HG02852 (cell line): ENCODE results near the gene IDE.
"Not testable (repeated sequence)": the region's sequence is repeated elsewhere in the genome, so short reads cannot be mapped to it uniquely, and the experiment has no call there.

ENCODE experiments used
- ATAC-seq: cut with Tn5 transposase; IDR thresholded peaks from one replicate; pipeline ENCODE4 v1.9.1; 2021; ENCODE audit warnings: mild to moderate bottlenecking, moderate library complexity; ENCODE audit not compliant: unreplicated experiment

IDE gene

DNA sequence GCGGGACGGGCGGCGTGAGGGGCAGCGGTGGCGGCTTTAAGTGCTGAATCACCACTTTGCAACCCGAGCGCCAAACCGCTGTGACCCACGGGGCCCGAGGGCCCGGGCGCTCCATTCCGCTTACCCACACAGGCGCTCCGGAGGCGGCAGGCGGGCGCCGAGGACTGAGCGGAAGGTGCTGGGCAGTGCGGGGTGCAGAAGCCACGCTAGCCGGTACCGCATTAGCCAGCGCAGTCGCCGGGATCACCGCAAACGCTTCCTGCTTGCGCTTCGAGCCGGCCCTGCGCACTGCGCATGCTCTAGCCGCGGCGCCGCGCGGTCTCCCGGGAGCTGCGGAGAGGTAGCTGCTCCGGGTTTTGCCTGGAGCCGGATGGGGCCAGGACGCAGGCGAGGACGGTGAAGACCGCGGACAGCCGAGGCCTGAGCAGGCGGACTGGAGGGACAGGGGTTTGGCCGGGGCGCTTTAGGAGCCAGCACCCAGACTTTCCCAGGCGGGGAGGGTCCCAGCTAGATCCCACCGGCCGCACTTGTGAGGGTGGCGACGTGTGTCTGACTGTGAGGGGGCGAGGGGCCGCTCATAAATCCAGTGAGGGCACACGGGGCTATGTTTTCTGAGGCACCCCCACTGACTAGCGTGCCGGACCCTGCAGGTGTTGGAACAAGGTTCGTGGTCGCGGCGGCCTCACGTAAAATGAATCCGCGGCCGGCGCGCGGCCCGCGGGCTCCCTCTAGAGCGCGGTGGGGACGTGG, at the start of gene IDE:
Gene IDE (minus strand): TSS at position 296 of the 750 bp plus-strand sequence. CDS start 74 bp downstream, at position 222.
- ATAC-seq: peak; percentile 67

DNA sequence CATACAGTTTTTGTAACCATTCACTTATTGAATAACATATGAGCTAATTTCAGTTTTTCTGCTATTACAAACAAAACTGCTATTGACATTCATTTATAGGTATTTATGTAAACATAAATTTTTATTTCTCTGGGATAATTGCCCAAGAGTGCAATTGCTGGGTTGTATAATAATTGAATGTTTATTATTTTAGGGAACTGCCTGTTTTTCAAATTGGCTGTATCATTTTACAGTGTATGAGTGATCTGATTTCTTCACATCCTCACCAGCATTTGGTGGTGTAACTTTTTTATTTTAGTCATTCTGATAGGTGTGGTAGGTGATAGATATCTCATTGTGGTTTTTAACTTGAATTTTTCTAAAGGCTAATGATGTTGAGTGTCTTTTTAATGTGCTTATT, 45.5 kb upstream of the IDE start:
- no peak for ATAC-seq

DNA sequence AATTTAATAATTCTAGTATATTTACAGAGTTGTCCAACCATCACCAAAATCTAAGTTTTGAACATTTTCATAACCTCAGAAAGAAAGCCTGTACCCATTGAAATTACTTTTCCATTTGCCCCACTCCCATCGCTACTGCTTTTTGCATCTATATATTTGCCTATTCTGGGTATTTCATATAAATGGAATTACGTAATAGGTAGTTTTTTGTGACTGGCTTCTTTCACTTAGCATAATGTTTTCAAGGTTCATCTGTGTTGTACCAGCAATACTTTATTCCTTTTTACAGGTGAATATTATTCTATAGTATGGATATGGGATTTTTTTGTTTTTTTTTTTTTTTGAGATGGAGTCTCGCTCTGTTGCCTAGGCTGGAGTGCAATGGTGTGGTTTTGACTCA, 41.6 kb upstream of the IDE start:
- no peak for ATAC-seq

DNA sequence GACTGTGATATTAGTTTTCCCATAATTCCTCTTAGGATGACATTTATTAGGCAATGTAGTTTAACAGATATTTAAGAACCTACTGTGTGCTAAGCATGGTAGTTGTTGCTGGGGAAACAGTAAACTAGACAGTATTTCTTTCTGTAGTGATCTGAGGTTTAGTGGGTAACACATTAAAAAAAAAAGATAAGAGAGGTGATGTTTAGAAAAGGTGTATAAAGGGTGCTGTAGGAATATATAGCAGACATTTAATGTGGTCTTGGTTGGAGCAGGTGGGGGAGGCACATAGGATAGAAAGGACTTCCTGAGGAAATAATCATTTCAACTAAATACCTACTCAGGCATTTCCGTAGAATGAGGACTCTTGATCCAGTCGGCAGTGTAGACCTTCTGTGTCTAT, 30.9 kb upstream of the IDE start:
- ATAC-seq: no peak

DNA sequence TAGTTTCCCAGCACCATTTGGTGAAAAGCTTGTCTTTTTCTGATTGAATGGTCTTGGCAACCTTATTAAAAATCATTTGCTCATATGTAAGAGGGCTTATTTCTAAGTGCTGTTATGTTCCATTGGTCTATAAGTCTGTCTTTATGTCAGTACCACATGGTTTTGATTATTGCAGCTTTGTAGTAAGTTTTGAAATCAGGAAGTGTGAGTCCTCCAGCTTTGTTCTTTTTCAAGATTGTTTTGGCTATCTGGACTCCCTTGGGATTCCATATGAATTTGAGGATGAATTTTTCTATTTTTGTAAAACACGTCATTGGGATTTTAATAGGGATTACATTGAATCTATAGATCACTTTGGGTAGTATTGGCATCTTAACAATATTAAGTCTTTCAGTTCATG, 24.4 kb upstream of the IDE start:
- no peak for ATAC-seq

DNA sequence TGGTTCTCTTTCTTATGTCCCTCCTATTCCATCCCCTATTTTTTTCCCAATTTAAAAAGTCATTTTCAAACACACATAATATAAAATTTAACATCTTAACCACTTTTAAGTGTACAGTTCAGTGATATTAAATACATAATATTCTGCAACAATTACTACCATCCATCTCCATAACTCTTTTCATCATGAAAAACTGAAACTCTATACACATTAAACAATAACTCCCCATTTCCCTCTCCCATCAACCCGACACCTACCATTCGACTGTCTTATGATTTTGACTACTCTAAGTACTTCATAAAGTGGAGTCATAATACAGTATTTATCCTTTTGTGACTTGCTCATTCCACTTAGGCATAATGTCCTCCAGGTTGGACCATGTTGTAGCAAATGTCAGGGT, 21.6 kb upstream of the IDE start:
- no peak for ATAC-seq

DNA sequence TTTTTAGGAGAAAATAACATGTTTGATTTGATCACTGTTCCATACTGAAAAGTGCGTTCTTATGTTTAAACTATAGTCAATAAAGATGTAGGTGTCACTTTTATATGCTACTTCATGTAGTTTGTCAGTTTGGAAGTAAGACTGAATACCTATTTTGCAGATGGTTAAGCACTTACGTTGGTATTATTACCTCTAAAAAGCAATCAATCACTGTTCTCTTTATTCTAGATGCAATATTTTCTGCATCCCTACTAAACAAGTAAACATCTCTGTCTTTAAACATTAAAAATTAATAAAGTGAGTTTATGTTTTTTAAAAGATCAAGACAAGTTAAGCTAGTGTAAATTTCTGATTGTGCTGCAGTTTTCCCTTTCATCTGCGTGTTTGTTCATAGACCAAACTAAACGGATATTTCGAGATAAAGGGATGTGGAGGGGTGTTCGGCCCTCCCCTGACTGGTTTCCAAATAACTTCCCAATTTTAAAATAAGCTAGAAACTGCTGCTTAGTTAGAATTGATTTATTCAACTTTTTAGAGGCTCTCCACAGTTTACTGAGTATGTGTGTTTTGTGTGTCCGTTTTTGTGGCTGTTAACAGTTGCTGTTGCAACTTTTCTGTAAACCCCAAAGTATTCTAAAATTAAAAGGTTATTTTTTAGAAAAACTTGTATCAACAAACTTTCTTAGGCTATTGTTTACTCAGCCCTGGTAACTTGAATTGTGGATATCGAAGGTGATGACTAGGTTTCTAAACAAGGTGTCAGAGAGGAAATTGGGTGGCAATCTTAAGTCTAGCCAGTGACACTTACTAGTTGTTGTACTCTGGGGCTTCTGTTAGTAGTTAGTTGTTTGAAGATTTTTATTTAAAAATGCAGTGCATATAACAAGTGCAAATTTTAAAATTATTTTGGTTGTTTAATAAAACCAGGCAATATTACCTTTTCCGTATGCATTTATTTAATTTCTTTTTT, 20.0 kb upstream of the IDE start:
- ATAC-seq: no peak

DNA sequence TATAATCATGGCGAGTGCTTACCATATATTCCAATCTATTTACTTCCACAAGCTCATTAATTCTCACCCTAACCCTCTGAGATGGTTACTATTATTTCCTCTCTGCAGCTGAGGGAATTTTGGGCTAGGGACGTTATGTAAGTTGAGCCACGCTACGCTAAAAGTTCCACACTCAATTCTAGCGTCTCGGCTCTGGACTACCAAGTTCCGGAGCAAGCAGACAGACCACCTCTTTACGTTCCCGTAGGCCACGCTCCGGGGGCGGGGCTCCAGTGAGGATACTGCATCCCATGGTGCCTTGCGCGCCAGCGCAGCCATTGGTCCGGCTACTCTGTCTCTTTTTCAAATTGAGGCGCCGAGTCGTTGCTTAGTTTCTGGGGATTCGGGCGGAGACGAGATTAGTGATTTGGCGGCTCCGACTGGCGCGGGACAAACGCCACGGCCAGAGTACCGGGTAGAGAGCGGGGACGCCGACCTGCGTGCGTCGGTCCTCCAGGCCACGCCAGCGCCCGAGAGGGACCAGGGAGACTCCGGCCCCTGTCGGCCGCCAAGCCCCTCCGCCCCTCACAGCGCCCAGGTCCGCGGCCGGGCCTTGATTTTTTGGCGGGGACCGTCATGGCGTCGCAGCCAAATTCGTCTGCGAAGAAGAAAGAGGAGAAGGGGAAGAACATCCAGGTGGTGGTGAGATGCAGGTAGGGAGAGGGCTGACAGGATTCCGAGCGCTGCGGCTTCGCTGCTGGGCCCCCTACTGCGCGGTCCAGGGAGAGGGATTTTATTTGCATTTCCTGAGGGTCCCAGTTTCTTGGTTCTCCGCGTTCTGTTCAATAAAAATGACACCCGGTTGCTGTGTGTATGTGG, 19.1 kb upstream of the IDE start, which contains the start of gene KIF11:
Gene KIF11 (plus strand): TSS at position 370 of the 858 bp plus-strand sequence. CDS start 246 bp downstream, at position 616.
- ATAC-seq: peak; percentile 64

DNA sequence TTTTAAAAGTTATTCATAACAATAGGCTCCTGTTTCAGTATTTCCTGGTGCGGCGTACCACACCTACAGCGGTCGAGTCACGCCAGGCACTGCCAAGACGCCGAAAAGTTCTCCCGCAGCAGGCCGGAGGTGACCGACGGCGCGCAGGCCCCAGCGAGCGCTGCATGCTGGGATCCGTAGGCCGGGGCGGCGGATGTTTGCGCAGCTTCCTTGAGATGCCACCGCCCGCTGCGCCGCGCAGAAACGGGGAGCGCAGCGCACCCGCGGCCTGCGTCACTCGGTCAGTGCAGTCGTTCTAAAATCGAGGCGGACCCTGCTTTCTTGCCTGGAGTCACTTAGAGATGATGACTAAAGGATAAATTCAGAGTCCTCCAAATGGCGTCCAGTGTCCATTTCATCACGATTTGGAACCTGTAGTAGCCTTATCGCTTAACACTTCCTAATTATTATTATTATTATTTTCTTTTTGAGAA, 17.7 kb upstream of the IDE start:
- peak; percentile 75 for ATAC-seq

DNA sequence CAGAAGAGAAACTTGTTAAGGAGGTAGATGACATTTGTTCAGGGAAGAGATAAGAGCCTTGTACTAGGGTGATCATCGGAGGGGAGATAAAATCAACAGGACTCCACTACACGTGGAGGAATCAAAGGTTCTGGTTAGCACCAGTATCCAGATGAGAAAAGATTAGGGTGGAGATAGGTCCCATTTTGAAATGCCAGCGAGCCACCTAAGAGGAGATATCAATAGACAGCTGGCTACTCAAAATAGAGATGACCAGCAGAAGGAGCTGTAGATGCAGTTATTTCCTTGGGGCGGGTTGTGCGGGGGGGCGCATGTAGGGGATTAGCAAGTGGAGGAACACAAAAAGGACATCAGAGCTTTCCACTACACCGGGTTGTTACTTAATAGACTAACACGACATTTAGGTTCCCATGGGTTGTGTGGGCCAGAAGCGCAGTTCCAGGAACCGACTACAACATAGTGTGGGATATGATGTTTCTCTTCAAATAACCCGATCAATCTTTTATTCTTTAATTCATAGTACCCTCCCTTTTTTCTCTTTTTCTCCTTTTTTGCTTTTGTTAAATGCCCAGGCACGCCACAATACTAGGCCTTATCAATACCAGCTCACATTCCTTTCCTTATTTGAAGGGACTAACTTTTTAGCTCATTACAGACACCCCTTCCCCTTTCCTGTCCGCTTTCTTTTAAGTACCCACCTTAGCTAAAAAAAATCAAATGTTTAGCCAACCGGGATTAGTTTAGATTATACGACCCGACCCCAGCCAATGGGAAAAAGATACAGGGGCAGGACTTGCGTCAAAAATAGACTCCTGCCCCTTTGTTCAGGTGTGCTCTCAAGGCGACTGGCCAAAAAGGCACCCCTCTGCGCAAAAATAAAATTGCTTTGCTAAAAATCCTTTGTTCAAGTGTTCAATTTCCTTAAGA, 17.0 kb upstream of the IDE start:
- ATAC-seq: peak; percentile 10

DNA sequence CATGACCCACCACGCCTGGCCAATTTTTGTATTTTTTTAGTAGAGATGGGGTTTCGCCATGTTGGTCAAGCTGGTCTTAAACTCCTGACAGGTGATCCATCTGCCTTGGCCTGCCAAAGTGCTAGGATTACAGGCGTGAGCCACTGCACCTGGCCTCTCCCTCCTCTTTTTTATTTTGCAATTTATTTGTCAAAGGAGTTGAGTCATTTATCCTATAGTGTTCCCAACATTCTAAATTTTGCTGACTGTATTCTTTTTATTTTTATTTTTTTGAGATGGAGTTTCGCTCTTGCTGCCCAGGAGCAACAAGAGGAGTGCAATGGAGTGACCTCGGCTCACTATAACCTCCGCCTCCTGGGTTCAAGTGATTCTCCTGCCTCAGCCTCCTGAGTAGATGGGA, 8.5 kb upstream of the IDE start:
- ATAC-seq: not testable (repeated sequence)

DNA sequence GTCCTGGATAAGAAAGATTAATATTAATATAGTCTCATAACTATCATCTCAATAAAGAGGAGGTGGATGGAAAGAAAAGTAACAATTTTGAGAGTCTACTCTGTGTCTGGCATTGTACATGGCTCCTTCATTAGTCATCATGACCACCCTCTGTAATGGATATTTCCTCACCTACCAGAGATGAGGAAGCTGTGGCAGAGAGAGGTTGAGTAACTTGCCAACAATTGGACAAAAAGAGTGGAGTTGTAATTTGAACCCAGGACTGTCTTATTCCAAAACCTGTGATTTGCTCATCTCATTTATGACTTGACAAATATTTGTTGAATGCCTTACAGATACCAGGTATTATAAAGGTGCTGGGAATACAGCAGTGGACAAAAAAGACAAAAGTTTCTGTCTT, 2.1 kb upstream of the IDE start:
- no peak for ATAC-seq

DNA sequence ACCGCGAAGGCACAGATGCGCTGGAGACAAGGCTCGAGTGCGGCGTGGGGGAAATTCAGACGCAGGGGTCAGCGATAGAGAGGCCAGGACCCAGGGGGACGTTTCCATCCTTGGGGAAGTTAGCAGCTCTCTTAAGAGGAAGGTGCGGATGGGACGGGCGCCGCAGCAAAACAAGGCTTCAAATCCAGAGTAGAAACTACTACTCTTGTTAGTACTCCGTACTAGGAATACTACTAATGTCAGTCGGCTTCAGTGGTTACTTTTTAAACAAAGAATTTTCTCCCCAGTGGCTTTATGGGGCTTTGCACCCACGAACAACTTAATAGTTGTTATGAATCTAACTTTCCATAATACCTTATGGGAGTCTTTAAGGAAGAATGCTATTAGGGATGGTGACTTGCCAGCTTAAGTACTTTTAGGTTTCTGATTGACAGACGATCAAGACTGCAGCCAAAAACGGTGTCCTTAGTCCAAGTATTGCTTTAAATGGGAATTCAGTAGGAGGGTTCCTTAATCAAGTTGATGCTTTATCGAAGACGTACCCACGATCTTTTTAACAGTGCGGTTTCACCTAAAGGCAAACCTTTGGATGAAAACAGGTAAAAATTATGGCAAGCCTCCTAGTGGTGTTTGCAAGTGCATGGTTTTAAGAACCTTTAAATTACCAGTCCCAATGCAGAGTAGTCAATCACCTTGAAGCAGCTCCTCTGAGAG, 812 bp upstream of the IDE start:
- ATAC-seq: peak; percentile 23

DNA sequence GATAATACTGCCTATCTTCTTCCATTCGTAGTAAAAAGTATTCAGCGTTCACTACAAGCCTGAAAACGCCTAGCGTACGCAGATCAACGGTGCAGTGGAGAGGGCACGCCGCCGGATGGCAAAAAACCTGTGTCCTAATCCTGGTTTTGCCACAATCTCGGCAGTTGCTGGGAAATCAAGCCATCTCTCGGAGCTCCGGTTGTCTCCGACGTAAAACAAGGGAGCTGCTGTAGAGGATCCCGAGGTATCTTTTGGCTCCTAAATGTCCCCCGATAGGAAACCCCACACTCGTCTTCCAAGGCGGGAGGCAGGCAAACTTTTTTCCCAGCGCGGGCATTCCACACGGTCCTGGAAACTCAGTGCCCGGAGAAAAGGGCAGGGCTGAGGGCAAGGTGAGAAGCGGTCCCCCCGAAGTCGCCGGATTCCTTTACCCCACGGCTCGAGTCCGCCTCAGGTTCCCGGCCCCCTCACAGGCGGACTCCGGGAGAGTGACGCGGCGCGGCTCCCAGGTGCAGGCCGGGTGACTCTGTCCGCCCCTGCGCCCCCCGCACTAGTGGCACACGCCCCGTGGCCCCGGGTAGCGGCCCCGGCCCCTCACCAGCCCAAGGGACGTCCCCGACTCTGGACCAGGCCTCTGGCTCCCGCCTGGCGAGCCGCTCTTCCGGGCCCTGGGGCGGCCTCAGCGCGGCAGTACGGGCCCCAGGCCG, 649 bp downstream of the IDE start:
- no peak for ATAC-seq

DNA sequence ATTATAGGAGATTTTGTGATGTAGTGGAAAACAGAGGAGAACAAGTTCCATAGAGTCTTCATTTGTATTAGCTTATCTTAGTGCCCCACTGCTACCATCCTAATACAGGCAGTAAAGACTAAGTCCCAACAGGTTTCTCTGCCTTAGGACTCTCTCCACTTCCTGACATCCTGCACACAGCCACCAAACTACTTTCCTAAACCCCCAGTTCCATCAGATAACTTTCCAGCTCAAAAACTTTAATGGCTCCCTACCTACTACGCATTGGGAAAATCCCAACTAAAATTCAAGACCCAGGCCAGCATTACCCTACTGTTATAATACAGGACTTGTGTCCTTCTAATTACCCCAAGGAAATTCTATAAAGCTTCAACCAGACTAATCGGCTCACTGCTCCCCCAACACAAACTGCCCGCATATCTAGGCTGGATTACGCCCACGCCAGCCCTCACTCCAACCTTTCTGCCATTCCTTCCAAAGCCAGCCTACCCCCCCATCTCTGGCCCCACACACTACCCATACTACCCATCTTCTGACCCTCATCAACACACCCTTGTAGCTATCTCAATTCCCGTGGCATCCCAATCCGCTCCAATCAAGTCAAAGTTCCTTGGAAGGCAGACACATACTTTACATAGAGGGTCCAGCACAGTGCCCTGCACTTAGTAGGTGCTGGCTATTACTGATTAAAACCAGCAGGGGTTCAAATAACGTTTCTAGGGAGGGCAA, 1.4 kb downstream of the IDE start:
- no peak for ATAC-seq

DNA sequence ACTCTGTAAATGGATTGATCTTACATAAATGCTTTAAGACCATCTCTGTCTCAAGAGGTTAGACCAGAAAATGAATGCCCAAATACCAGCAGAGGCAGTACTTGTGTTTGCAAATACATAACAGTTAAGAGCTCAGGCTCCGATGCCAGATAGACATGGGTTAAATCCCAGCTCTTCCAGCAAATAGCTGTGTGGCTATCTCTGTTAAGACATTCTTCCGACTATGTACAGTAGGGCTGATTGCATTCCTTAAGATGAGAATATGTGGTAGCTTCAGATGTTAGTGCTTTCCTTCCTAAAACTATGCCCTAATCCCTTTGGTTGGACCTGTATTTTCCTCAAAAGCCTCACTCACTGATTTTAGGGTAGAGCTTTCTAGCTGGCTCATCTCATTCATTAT, 2.2 kb downstream of the IDE start:
- ATAC-seq: no peak

DNA sequence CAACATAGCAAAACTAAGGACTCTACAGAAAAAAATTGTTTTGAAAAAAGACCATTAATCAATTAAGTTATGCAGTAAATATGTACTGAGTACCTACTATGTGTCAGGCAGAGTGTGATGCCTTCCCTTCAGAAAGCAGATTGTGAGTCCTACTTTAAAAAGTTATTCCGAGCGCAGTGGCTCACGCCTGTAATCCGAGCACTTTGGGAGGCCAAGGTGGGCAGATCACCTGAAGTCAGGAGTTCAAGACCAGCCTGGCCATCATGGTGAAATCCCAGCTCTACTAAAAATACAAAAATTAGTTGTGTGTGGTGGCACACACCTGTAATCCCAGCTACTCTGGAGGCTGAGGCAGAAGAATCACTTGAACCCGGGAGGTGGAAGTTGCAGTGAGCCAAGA, 4.2 kb downstream of the IDE start:
- ATAC-seq: not testable (repeated sequence)

DNA sequence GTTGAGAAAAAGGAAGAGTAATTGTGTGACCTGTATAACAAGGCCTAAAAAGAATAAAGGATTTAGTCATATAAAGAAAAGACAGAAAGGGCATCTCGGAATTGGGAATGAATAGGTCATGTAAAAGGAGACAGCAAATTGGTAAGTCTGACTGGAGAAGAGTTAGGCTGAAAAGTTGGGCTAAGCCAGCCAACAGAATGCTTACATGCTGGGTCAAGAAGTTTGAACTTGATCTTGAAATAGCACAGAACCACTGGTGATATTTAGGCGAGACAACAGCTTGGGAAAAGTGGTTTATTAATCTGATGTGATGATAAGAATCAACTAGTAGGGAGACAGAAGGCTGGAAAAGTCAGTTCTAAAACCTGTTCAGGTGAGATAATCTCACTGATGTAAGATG, 4.8 kb downstream of the IDE start:
- no peak for ATAC-seq
